PFSK-1 (cell line): ENCODE data around the gene TAF7.
A peak's percentile ranks its signal among the peaks of the same experiment; 100 is the strongest.

Source experiments
- FOXP2 ChIP-seq: optimal IDR thresholded peaks from 2 replicates; pipeline ENCODE3; 2011; ENCODE audit warnings: borderline replicate concordance, control low read depth, inconsistent platforms; ENCODE audit not compliant: insufficient read depth; ENCODE audit errors: extremely low read length, extremely low read depth
- POLR2AphosphoS5 ChIP-seq: IDR thresholded peaks from 2 replicates; pipeline ENCODE4 v1.6.1; 2012; ENCODE audit warnings: low read depth, mild to moderate bottlenecking, control low read depth, low read length, moderate library complexity
- REST ChIP-seq, 2 experiments: IDR thresholded peaks; 2 replicates each; pipeline versions ENCODE4 v1.6.1 to v1.8.0; 2011 to 2012; ENCODE audit warnings: low read depth in 2 of 2, low read length in 2 of 2, control low read depth in 1 of 2, inconsistent platforms in 1 of 2, mild to moderate bottlenecking in 1 of 2, moderate library complexity in 1 of 2; ENCODE audit not compliant: insufficient read depth in 1 of 2
- SIN3A ChIP-seq: IDR thresholded peaks from 2 replicates; pipeline ENCODE4 v1.6.1; 2012; ENCODE audit warnings: mild to moderate bottlenecking, low read length, moderate library complexity, borderline replicate concordance; ENCODE audit not compliant: insufficient read depth
- TAF1 ChIP-seq: IDR thresholded peaks from 2 replicates; pipeline ENCODE4 v1.6.1; 2012; ENCODE audit warnings: low read length, control low read depth, borderline replicate concordance; ENCODE audit not compliant: insufficient read depth

TAF7 gene

GRCh38 chr5:141326088-141326854 is 5.7 kb upstream of the TAF7 start:
- no peak for TF ChIP-seq FOXP2
- peak; percentile 84 for TF ChIP-seq POLR2AphosphoS5
- TF ChIP-seq SIN3A = no peak
- peak; percentile 26; the same call in 1 of the 2 replicates for TF ChIP-seq TAF1
- no peak for TF ChIP-seq REST (IDR thresholded peaks at IDR 0.05; ENCODE audit: insufficient read depth in 1 of 2, low read depth in 2 of 2, low read length in 2 of 2)

DNA sequence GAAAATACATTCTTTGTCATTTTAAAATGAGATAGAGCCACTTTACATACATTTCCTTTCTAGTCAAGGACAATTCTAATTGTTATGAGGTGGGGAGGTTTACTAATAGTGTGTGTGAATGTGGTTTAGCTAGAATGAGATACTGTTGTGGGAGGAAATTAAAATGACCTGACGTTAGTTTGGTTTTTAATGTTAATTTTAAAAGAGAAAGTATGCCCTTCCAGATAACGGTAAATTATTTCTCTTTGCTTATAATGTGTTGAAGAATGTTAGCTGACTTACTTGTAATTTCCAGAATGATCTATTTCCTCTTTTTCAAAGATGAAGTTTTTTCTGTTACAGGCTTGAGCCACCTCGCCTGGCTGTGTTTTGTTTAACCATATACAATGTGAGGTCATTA is 1.7 kb upstream of the TAF7 start:
- no peak for TF ChIP-seq REST (IDR thresholded peaks at IDR 0.05; ENCODE audit: insufficient read depth in 1 of 2, low read depth in 2 of 2, low read length in 2 of 2)
- TF ChIP-seq SIN3A = no peak
- TF ChIP-seq FOXP2 = no peak
- no peak for TF ChIP-seq POLR2AphosphoS5

GRCh38 chr5:141319699-141320098 is 885 bp downstream of the TAF7 start:
- TF ChIP-seq FOXP2 = no peak

- no peak for TF ChIP-seq FOXP2
- no peak for TF ChIP-seq POLR2AphosphoS5
- TF ChIP-seq SIN3A = no peak
- TF ChIP-seq REST (IDR thresholded peaks at IDR 0.05; ENCODE audit: insufficient read depth in 1 of 2, low read depth in 2 of 2, low read length in 2 of 2) = no peak
- no peak for TF ChIP-seq TAF1
Measured at GRCh38 chr5:141319202-141319601, 1.4 kb downstream of the TAF7 start.

GRCh38 chr5:141313711-141314110 is 6.9 kb downstream of the TAF7 start:
- TF ChIP-seq FOXP2 = no peak
- no peak for TF ChIP-seq SIN3A
- TF ChIP-seq REST (IDR thresholded peaks at IDR 0.05; ENCODE audit: insufficient read depth in 1 of 2, low read depth in 2 of 2, low read length in 2 of 2) = no peak
- no peak for TF ChIP-seq TAF1
- TF ChIP-seq POLR2AphosphoS5 = no peak
